Left lobe of liver (tissue), 2 donors: ENCODE data around the gene ELF5. TPM values are rescaled to one million over a fixed set of nuclear protein-coding genes. Genes with fewer than 3 reads are reported as not detected.
A peak's percentile ranks its signal among the peaks of the same experiment; 100 is the strongest.

Experiments
- ATAC-seq: fragments of 200-7000 bp; cut with Tn5 transposase; one replicate; pipeline ENCODE4 v1.9.1; 2020; ENCODE audit warnings: mild to moderate bottlenecking, moderate library complexity
- DNase-seq: peaks from one replicate; pipeline ENCODE4 v3.0.0-alpha.2; 2020; ENCODE audit warnings: low spot score
- total RNA-seq: library from RNA; stranded (reverse); gene quantifications from one replicate; pipeline ENCODE4 v1.2.1, GENCODE V29; 2021
- donor health status: DM: no; HTN: no; CAD: no; lungs with moderate emphysema.
- donor health status: DM: no; HTN: yes; CAD: no.

The ELF5 gene
- total RNA-seq, 1 donor from 2014 or later = 0.10 TPM

GRCh38 chr11:34493926-34494595, 19.5 kb downstream of the ELF5 start:
- DNase-seq (peak; percentile 71), ATAC-seq (peak; percentile 84)

GRCh38 chr11:34493468-34493867, 20.1 kb downstream of the ELF5 start:
- ATAC-seq = peak; percentile 32
- DNase-seq = no peak

GRCh38 chr11:34492806-34493414, 20.7 kb downstream of the ELF5 start:
- ATAC-seq (peak; percentile 75), DNase-seq (peak; percentile 56)

- ATAC-seq (no peak), DNase-seq (no peak)
Measured at GRCh38 chr11:34490304-34490703, 23.3 kb downstream of the ELF5 start.

GRCh38 chr11:34488855-34489557, 24.6 kb downstream of the ELF5 start:
- no peak for ATAC-seq
- no peak for DNase-seq

- ATAC-seq (no peak), DNase-seq (no peak)
Measured at GRCh38 chr11:34487430-34487829, 26.2 kb downstream of the ELF5 start.

- no peak for ATAC-seq
- DNase-seq = no peak
Measured at GRCh38 chr11:34483106-34483874, 30.3 kb downstream of the ELF5 start.

GRCh38 chr11:34481307-34481706, 32.3 kb downstream of the ELF5 start:
- DNase-seq (no peak), ATAC-seq (no peak)

- no peak for DNase-seq
- peak; percentile 76 for ATAC-seq
Measured at GRCh38 chr11:34480314-34480713, 33.3 kb downstream of the ELF5 start.

- ATAC-seq (no peak), DNase-seq (no peak)
Measured at GRCh38 chr11:34478845-34479663, 34.5 kb downstream of the ELF5 start.

- DNase-seq (no peak), ATAC-seq (no peak)
Measured at GRCh38 chr11:34476849-34477248, 36.7 kb downstream of the ELF5 start.

- no peak for DNase-seq
- no peak for ATAC-seq
Measured at GRCh38 chr11:34475656-34476055, 37.9 kb downstream of the ELF5 start.

GRCh38 chr11:34473603-34474169, 39.9 kb downstream of the ELF5 start:
- ATAC-seq (peak; percentile 17), DNase-seq (no peak)

GRCh38 chr11:34468209-34468841, 45.3 kb downstream of the ELF5 start:
- no peak for DNase-seq
- peak; percentile 60 for ATAC-seq

GRCh38 chr11:34466802-34467488, 46.6 kb downstream of the ELF5 start:
- no peak for ATAC-seq
- DNase-seq = no peak

- ATAC-seq = peak; percentile 34
- DNase-seq = no peak
Measured at GRCh38 chr11:34464591-34465051, 49.0 kb downstream of the ELF5 start.

GRCh38 chr11:34461215-34461614, 52.4 kb downstream of the ELF5 start:
- DNase-seq (no peak), ATAC-seq (peak; percentile 8)

GRCh38 chr11:34460278-34460677, 53.3 kb downstream of the ELF5 start:
- ATAC-seq (no peak), DNase-seq (no peak)
